A549 (cell line): Measurements from ENCODE around the gene CD83. TPM values are rescaled to one million over a fixed set of nuclear protein-coding genes. Genes with fewer than 3 reads are reported as not detected.

Experiments
- ATAC-seq, 2 experiments: fragments of 200-7000 bp in 1 of 2; fragments of >200 bp in 1 of 2; cut with Nextera tagmentation in 1 of 2; cut with Tn5 transposase in 1 of 2; 3 replicates each; pipeline versions ENCODE4 v1.8.0 to v1.9.1; 2018 to 2020; ENCODE audit warnings: mild to moderate bottlenecking in 1 of 2, moderate library complexity in 1 of 2
- CTCF ChIA-PET: fragments of 300-600 bp; sonication (Branson Sonifier 250); formaldehyde crosslinking; extraction: SDS; loops from one replicate; lab custom pipeline; 2021; ENCODE audit warnings: antibody characterized with exemption, inconsistent platforms; lab: Yijun Ruan, JAX
- POLR2A ChIA-PET: fragments of 350-600 bp; formaldehyde crosslinking; extraction: SDS; loops from one replicate; lab custom pipeline; 2021; ENCODE audit warnings: antibody characterized with exemption, inconsistent platforms; lab: Yijun Ruan, JAX
- DNase-seq, 2 experiments: peaks; one replicate each; pipeline versions ENCODE4 v3.0.0 to v3.0.0-alpha.2; 2011 to 2016; ENCODE audit warnings: low read depth in 1 of 2, low spot score in 1 of 2
- FAIRE-seq: peaks from 2 replicates; lab custom pipeline; 2011; peaks lifted over from hg19 to GRCh38; lab: Jason Lieb, UNC
- H3K27ac ChIP-seq, 2 experiments: fragments of >200 bp; sonication (Bioruptor Twin); formaldehyde crosslinking; 3 replicates each; pipeline ENCODE4 v1.5.1; 2016 to 2017
- H3K4me1 ChIP-seq: fragments of >200 bp; sonication (Bioruptor Twin); formaldehyde crosslinking; 3 replicates; pipeline ENCODE4 v1.6.1; 2016
- H3K4me2 ChIP-seq: fragments of >200 bp; sonication (Bioruptor Twin); formaldehyde crosslinking; 3 replicates; pipeline ENCODE4 v1.6.1; 2016
- H3K4me3 ChIP-seq: fragments of >200 bp; sonication (Bioruptor Twin); formaldehyde crosslinking; 3 replicates; pipeline ENCODE4 v1.5.1; 2016
- H3K9me3 ChIP-seq: fragments of >200 bp; sonication (Bioruptor Twin); formaldehyde crosslinking; 3 replicates; pipeline ENCODE4 v1.6.1; 2016
- BHLHE40 ChIP-seq: IDR thresholded peaks from 2 replicates; pipeline ENCODE4 v1.6.1; 2012; ENCODE audit warnings: low read depth, low read length, inconsistent platforms
- CBX2 ChIP-seq: fragments of 200-600 bp; sonication (generic); IDR thresholded peaks from 2 replicates; pipeline ENCODE4 v1.6.1; 2016; ENCODE audit warnings: low read depth, mild to moderate bottlenecking, borderline replicate concordance
- CBX8 ChIP-seq: fragments of 200-600 bp; sonication (generic); IDR thresholded peaks from 2 replicates; pipeline ENCODE4 v1.6.1; 2016
- CEBPB ChIP-seq, 2 experiments: fragments of >200 bp in 1 of 2; sonication (Bioruptor Twin) in 1 of 2; formaldehyde crosslinking in 1 of 2; IDR thresholded peaks; 2 replicates each; pipeline ENCODE4 v1.6.1; 2012 to 2016
- CHD2 ChIP-seq: fragments of 150-350 bp; IDR thresholded peaks from 2 replicates; pipeline ENCODE4 v1.6.1; 2014; ENCODE audit warnings: low read length; ENCODE audit not compliant: partially characterized antibody
- CHD4 ChIP-seq: fragments of 200-600 bp; sonication (generic); IDR thresholded peaks from 2 replicates; pipeline ENCODE4 v1.6.1; 2016; ENCODE audit warnings: antibody characterized with exemption, mild to moderate bottlenecking, borderline replicate concordance
- GATA3 ChIP-seq: IDR thresholded peaks from 2 replicates; pipeline ENCODE4 v1.6.1; 2012; ENCODE audit warnings: borderline replicate concordance
- HOXA7 ChIP-seq: fragments of 250-450 bp; sonication (Bioruptor Pico); IDR thresholded peaks from 2 replicates; pipeline ENCODE4 v1.5.0; 2020; ENCODE audit warnings: mild to moderate bottlenecking, moderate library complexity
- HOXB13 ChIP-seq: fragments of 250-450 bp; sonication (Bioruptor Pico); IDR thresholded peaks from 2 replicates; pipeline ENCODE4 v1.5.0; 2020; ENCODE audit warnings: low read depth, mild to moderate bottlenecking, moderate library complexity
- HOXB5 ChIP-seq: fragments of 250-450 bp; sonication (Bioruptor Pico); IDR thresholded peaks from 2 replicates; pipeline ENCODE4 v1.5.0; 2020; ENCODE audit warnings: mild to moderate bottlenecking, moderate library complexity
- KDM1A ChIP-seq: fragments of 200-600 bp; sonication (generic); IDR thresholded peaks from 2 replicates; pipeline ENCODE4 v1.6.1; 2016; ENCODE audit warnings: low read depth, mild to moderate bottlenecking
- KDM5A ChIP-seq: fragments of 200-600 bp; sonication (generic); IDR thresholded peaks from 2 replicates; pipeline ENCODE4 v1.6.1; 2016; ENCODE audit warnings: antibody characterized with exemption, mild to moderate bottlenecking
- NFE2L2 ChIP-seq: fragments of 150-350 bp; conservative IDR thresholded peaks from 2 replicates; pipeline ENCODE4 v1.6.1; 2014; ENCODE audit warnings: low read length
- NR3C1 ChIP-seq: fragments of >200 bp; sonication (Bioruptor Twin); formaldehyde crosslinking; IDR thresholded peaks from 3 replicates; pipeline ENCODE4 v1.6.1; 2017
- POLR2AphosphoS2 ChIP-seq: conservative IDR thresholded peaks from 2 replicates; pipeline ENCODE4 v1.6.1; 2012; ENCODE audit warnings: low read length, improper control_type of control experiment, inconsistent platforms
- RCOR1 ChIP-seq: fragments of 150-350 bp; IDR thresholded peaks from 2 replicates; pipeline ENCODE4 v1.6.1; 2014; ENCODE audit warnings: antibody characterized with exemption, low read length, low read depth
- RFX5 ChIP-seq: fragments of 450-650 bp; IDR thresholded peaks from 2 replicates; pipeline ENCODE4 v1.7.1; 2014; ENCODE audit warnings: antibody characterized with exemption, mild to moderate bottlenecking, moderate library complexity
- RNF2 ChIP-seq: fragments of 200-600 bp; sonication (generic); IDR thresholded peaks from 2 replicates; pipeline ENCODE4 v1.6.1; 2016; ENCODE audit warnings: low read depth, mild to moderate bottlenecking, antibody characterized with exemption, moderate library complexity, borderline replicate concordance
- SREBF2 ChIP-seq: fragments of 450-650 bp; IDR thresholded peaks from 2 replicates; pipeline ENCODE4 v1.6.1; 2014; ENCODE audit warnings: mild to moderate bottlenecking, moderate library complexity
- TP53 ChIP-seq: fragments of 250-450 bp; sonication (Bioruptor Pico); IDR thresholded peaks from 2 replicates; pipeline ENCODE4 v1.5.0; 2021; ENCODE audit warnings: mild to moderate bottlenecking, moderate library complexity
- ZC3H11A ChIP-seq: fragments of 450-650 bp; IDR thresholded peaks from 2 replicates; pipeline ENCODE4 v1.6.1; 2014; ENCODE audit warnings: antibody characterized with exemption, mild to moderate bottlenecking
- ZFP36 ChIP-seq: fragments of 450-650 bp; IDR thresholded peaks from 2 replicates; pipeline ENCODE4 v1.6.1; 2014; ENCODE audit warnings: borderline replicate concordance; ENCODE audit not compliant: partially characterized antibody
- WGBS: methylation state at CpG from one replicate; pipeline ENCODE4 v1.1.6; 2017; ENCODE audit errors: missing lambda C conversion rate; 5-methylcytosine and 5-hydroxymethylcytosine counted together
- polyA plus RNA-seq, 4 experiments: library from polyadenylated mRNA; depleted of rRNA in 3 of 4; stranded (reverse); fragments of >200 nt; fragmentation: RNase III in 1 of 4; extraction: RNeasy Plus Mini Kit Qiagen cat#74134 plus additional on column Dnase treatment in 1 of 4; gene quantifications; 2 replicates in 3 of 4; 3 replicates in 1 of 4; pipeline ENCODE4 v1.2.3, GENCODE V29; 2011 to 2017
- TF ChIP-seq, protein P1 (sequence below): fragments of >200 bp; sonication (Bioruptor Twin); formaldehyde crosslinking; IDR thresholded peaks from 3 replicates; pipeline ENCODE4 v1.5.1; 2016
- TF ChIP-seq, protein P2 (sequence below): IDR thresholded peaks from 2 replicates; pipeline ENCODE4 v1.6.1; 2012
- TF ChIP-seq, protein P3 (sequence below): fragments of >200 bp; sonication (Bioruptor Twin); formaldehyde crosslinking; IDR thresholded peaks from 3 replicates; pipeline ENCODE4 v1.6.1; 2016
- TF ChIP-seq, protein P4 (sequence below): fragments of 450-650 bp; IDR thresholded peaks from 2 replicates; pipeline ENCODE4 v1.6.1; 2014; ENCODE audit warnings: antibody characterized with exemption
- TF ChIP-seq, protein P5 (sequence below): IDR thresholded peaks from 2 replicates; pipeline ENCODE4 v1.6.1; 2012
- TF ChIP-seq, protein P6 (sequence below): fragments of 250-450 bp; sonication (Bioruptor Pico); IDR thresholded peaks from 2 replicates; pipeline ENCODE4 v1.5.0; 2020; ENCODE audit warnings: low read depth, mild to moderate bottlenecking, moderate library complexity

The CD83 gene
- polyA plus RNA-seq, 2 of the 4 experiments (the other 2 are of a cell fraction) = 0.79 to 0.94 TPM

DNA sequence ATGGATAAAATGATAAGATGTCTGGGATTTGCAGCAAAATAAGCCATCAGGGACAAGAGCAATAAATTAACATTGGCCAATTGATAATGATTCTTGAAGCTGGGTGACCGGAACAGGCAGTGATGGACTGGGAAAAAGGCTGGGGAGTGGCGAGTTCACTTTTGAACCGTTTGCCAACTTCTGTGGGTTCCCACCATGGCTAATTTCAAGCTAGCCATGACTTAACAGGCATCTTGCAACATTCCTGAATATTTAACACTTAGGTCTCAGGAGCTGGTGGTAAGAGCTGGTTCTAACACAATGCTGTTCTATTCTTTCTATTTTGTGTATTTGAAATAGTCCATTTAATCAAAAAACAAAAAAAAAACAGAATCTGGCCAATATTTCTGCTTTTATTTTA lies 37.6 kb upstream of the CD83 start:
- no peak for DNase-seq
- ChIA-PET CTCF (interaction anchor here (1.7 kb wide), 1 partner anchor 13 kb away, joined by 7 read pairs; no protein-coding TSS in a partner anchor), POLR2A (no interaction called here)
- H3K4me1 ChIP-seq = no peaks in the 10 kb centered on the region
- no peak overlapping the region for H3K27ac ChIP-seq
- no peak for ATAC-seq
- TF ChIP-seq HOXA7 (CRISPR knock-in tag) (no peak), CHD4 (no peak), NFE2L2 (no peak), HOXB13 (CRISPR knock-in tag) (no peak), KDM5A (no peak), ZC3H11A (no peak), HOXB5 (CRISPR knock-in tag) (no peak), CBX2 (no peak), RFX5 (no peak), RNF2 (no peak), ZFP36 (no peak), KDM1A (no peak), TP53 (CRISPR knock-in tag) (no peak), GATA3 (no peak)
- TF ChIP-seq, protein P1, sequence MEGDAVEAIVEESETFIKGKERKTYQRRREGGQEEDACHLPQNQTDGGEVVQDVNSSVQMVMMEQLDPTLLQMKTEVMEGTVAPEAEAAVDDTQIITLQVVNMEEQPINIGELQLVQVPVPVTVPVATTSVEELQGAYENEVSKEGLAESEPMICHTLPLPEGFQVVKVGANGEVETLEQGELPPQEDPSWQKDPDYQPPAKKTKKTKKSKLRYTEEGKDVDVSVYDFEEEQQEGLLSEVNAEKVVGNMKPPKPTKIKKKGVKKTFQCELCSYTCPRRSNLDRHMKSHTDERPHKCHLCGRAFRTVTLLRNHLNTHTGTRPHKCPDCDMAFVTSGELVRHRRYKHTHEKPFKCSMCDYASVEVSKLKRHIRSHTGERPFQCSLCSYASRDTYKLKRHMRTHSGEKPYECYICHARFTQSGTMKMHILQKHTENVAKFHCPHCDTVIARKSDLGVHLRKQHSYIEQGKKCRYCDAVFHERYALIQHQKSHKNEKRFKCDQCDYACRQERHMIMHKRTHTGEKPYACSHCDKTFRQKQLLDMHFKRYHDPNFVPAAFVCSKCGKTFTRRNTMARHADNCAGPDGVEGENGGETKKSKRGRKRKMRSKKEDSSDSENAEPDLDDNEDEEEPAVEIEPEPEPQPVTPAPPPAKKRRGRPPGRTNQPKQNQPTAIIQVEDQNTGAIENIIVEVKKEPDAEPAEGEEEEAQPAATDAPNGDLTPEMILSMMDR = no peak
- TF ChIP-seq, protein P2, sequence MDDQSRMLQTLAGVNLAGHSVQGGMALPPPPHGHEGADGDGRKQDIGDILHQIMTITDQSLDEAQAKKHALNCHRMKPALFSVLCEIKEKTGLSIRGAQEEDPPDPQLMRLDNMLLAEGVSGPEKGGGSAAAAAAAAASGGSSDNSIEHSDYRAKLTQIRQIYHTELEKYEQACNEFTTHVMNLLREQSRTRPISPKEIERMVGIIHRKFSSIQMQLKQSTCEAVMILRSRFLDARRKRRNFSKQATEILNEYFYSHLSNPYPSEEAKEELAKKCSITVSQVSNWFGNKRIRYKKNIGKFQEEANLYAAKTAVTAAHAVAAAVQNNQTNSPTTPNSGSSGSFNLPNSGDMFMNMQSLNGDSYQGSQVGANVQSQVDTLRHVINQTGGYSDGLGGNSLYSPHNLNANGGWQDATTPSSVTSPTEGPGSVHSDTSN = no peak
- TF ChIP-seq, protein P3, sequence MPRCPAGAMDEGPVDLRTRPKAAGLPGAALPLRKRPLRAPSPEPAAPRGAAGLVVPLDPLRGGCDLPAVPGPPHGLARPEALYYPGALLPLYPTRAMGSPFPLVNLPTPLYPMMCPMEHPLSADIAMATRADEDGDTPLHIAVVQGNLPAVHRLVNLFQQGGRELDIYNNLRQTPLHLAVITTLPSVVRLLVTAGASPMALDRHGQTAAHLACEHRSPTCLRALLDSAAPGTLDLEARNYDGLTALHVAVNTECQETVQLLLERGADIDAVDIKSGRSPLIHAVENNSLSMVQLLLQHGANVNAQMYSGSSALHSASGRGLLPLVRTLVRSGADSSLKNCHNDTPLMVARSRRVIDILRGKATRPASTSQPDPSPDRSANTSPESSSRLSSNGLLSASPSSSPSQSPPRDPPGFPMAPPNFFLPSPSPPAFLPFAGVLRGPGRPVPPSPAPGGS = no peak
- H3K4me3 ChIP-seq = no peak overlapping the region
- H3K9me3 ChIP-seq = no peaks in the 10 kb centered on the region
- no peak overlapping the region for H3K4me2 ChIP-seq
- 71% methylated on average over 3 of the region's 3 CpGs for WGBS
- FAIRE-seq = no peak

DNA sequence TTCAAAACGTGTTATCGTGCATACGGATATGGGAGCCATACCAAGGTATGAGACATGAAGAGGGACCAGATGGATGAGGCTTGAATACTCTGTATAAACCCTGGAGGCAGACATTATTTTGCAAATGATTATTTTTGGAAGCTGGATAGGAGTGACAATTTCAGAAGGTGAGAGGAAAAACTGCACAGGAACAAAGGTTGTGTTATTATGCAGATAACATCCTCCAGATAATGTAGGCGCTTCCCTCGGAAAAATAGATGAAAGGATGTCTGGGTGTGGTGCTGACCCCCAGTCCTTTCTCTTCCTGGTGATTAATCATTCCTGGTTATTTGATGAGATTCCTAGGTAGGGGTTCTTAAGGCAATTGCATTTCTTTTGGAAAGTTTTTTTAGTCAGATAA lies 36.4 kb upstream of the CD83 start:
- DNase-seq (no peak), FAIRE-seq (no peak), ATAC-seq (no peak)
- Histone ChIP-seq H3K27ac (no peak overlapping the region), H3K4me3 (no peak overlapping the region), H3K4me2 (no peak overlapping the region), H3K4me1 (no peaks in the 10 kb centered on the region), H3K9me3 (no peaks in the 10 kb centered on the region)
- POLR2A ChIA-PET = no interaction called here
- CTCF ChIA-PET = interaction anchor here (2.4 kb wide), 1 partner anchor 14 kb away, joined by 10 read pairs; no protein-coding TSS in a partner anchor
- 89% methylated on average over 5 of the region's 5 CpGs for WGBS
- TF ChIP-seq, protein P4, sequence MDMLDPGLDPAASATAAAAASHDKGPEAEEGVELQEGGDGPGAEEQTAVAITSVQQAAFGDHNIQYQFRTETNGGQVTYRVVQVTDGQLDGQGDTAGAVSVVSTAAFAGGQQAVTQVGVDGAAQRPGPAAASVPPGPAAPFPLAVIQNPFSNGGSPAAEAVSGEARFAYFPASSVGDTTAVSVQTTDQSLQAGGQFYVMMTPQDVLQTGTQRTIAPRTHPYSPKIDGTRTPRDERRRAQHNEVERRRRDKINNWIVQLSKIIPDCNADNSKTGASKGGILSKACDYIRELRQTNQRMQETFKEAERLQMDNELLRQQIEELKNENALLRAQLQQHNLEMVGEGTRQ = no peak
- TF ChIP-seq NFE2L2 = no peak
- no peak for TF ChIP-seq BHLHE40
- TF ChIP-seq CHD2 = no peak
- TF ChIP-seq, protein P5, sequence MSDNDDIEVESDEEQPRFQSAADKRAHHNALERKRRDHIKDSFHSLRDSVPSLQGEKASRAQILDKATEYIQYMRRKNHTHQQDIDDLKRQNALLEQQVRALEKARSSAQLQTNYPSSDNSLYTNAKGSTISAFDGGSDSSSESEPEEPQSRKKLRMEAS = no peak
- no peak for TF ChIP-seq CEBPB (IDR thresholded peaks at IDR 0.05)
- no peak for TF ChIP-seq CBX8
- no peak for TF ChIP-seq GATA3
- TF ChIP-seq SREBF2 = no peak
- no peak for TF ChIP-seq RCOR1
- TF ChIP-seq ZC3H11A = no peak
- no peak for TF ChIP-seq CBX2
- TF ChIP-seq TP53 (CRISPR knock-in tag) = no peak
- TF ChIP-seq RNF2 = no peak
- TF ChIP-seq, protein P6, sequence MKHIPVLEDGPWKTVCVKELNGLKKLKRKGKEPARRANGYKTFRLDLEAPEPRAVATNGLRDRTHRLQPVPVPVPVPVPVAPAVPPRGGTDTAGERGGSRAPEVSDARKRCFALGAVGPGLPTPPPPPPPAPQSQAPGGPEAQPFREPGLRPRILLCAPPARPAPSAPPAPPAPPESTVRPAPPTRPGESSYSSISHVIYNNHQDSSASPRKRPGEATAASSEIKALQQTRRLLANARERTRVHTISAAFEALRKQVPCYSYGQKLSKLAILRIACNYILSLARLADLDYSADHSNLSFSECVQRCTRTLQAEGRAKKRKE (CRISPR knock-in tag) = no peak
- no peak for TF ChIP-seq NR3C1
- TF ChIP-seq HOXB5 (CRISPR knock-in tag) = no peak
- TF ChIP-seq KDM1A = no peak
- no peak for TF ChIP-seq POLR2AphosphoS2
